ENCODE results near the gene CALHM6. TPM values are rescaled to one million over a fixed set of nuclear protein-coding genes. Genes with fewer than 3 reads are reported as not detected.

Gene CALHM6
- total and polyA plus RNA-seq, 11 donors, result 0.37 to 52.4 (median 1.0) TPM; not detected in 1

- Histone ChIP-seq H3K9me3 (no peaks in the 10 kb centered on the region), H3K4me1 (peaks cover 0 to 6% (median 0%) of the 10 kb centered on the region in 12 donors), H3K27me3 (no peaks in the 10 kb centered on the region), H3K4me3 (no peak overlapping the region), H3K36me3 (peaks cover 0 to 66% (median 41%) of the 10 kb centered on the region in 9 donors), H3K27ac (no peak overlapping the region)
- ATAC-seq (no peak), DNase-seq (no peak)
- TF ChIP-seq POLR2A (IDR thresholded peaks at IDR 0.05) (no peak), CTCF (IDR thresholded peaks at IDR 0.05) (no peak)
- intact Hi-C loops (cut with DNase I), result loop anchor here in 1 of 10 donors (5.0 kb wide), 1 partner anchor 71 kb away; no protein-coding TSS in a partner anchor
- WGBS, 4 donors, result 93 to 96% (median 95%) methylated on average over 4 of the region's 4 CpGs
Measured at GRCh38 chr6:116433206-116433712, 27.9 kb upstream of the CALHM6 start.

GRCh38 chr6:116434056-116434725 lies 27.0 kb upstream of the CALHM6 start:
- Histone ChIP-seq H3K27me3 (no peaks in the 10 kb centered on the region), H3K36me3 (peaks cover 0 to 57% (median 32%) of the 10 kb centered on the region in 9 donors), H3K4me3 (no peak overlapping the region), H3K4me1 (peaks cover 0 to 12% (median 7%) of the 10 kb centered on the region in 12 donors), H3K9me3 (no peaks in the 10 kb centered on the region), H3K27ac (no peak overlapping the region)
- intact Hi-C loops (cut with DNase I), result loop anchor here in 1 of 10 donors (5.0 kb wide), 1 partner anchor 72 kb away; no protein-coding TSS in a partner anchor
- DNase-seq (no peak), ATAC-seq (no peak)
- WGBS, 4 donors, result 90 to 98% (median 95%) methylated on average over 1 of the region's 1 CpG
- TF ChIP-seq POLR2A (IDR thresholded peaks at IDR 0.05) (no peak), CTCF (IDR thresholded peaks at IDR 0.05) (no peak)

GRCh38 chr6:116436586-116436985 lies 24.6 kb upstream of the CALHM6 start:
- H3K36me3 ChIP-seq, result peaks cover 0 to 41% (median 21%) of the 10 kb centered on the region in 9 donors
- H3K4me1 ChIP-seq, result peaks cover 0 to 13% (median 7%) of the 10 kb centered on the region in 12 donors
- H3K4me3 ChIP-seq, result no peak overlapping the region
- no peak for ATAC-seq
- no peak for TF ChIP-seq POLR2A (IDR thresholded peaks at IDR 0.05)
- TF ChIP-seq CTCF (IDR thresholded peaks at IDR 0.05), result no peak
- WGBS, 4 donors, result 88 to 93% (median 90%) methylated on average over 7 of the region's 7 CpGs
- no peak overlapping the region for H3K27ac ChIP-seq
- no peaks in the 10 kb centered on the region for H3K9me3 ChIP-seq
- no peak for DNase-seq
- intact Hi-C loops (cut with DNase I), result no loop called here
- no peaks in the 10 kb centered on the region for H3K27me3 ChIP-seq

GRCh38 chr6:116437656-116438055 lies 23.5 kb upstream of the CALHM6 start:
- Histone ChIP-seq H3K9me3 (no peaks in the 10 kb centered on the region), H3K36me3 (peaks cover 0 to 39% (median 13%) of the 10 kb centered on the region in 9 donors), H3K27me3 (no peaks in the 10 kb centered on the region), H3K27ac (no peak overlapping the region), H3K4me1 (peaks cover 0 to 13% (median 7%) of the 10 kb centered on the region in 12 donors), H3K4me3 (no peak overlapping the region)
- no peak for TF ChIP-seq CTCF (IDR thresholded peaks at IDR 0.05)
- DNase-seq, result no peak
- intact Hi-C loops (cut with DNase I), result no loop called here
- ATAC-seq, result no peak

All from heart left ventricle (tissue), 16 donors.